ENCODE results near the gene ZFHX3. TPM values are rescaled to one million over a fixed set of nuclear protein-coding genes. Genes with fewer than 3 reads are reported as not detected.

Gene ZFHX3
- total and polyA plus RNA-seq, 9 of the 15 experiments (the other 6 are each of a cell fraction or from before 2014, with no cell fraction given), result 0.01 to 0.23 (median 0.06) TPM; not detected in 4

- no peak for TF ChIP-seq ZNF217 (CRISPR knock-in tag; IDR thresholded peaks at IDR 0.05)
- TF ChIP-seq CHD1 (IDR thresholded peaks at IDR 0.05; ENCODE audit: low read length), result no peak
- peak; percentile 53; the same call in 1 of the 2 replicates for TF ChIP-seq KLF16 (IDR thresholded peaks at IDR 0.05)
- no peak for TF ChIP-seq SREBF1 (IDR thresholded peaks at IDR 0.05; ENCODE audit: borderline replicate concordance, low read depth, low read length)
- peak; percentile 67 for TF ChIP-seq SMC3 (conservative IDR thresholded peaks at IDR 0.05; ENCODE audit: insufficient read depth, low read depth, low read length)
- TF ChIP-seq CTCF (IDR thresholded peaks at IDR 0.05 in 2 of 3, conservative IDR thresholded peaks at IDR 0.05 in 1 of 3; ENCODE audit: insufficient read depth in 2 of 3, low read depth in 1 of 3, low read length in 3 of 3), result peak; percentile 87 to 97 (median 91)
- TF ChIP-seq ZNF699 (CRISPR knock-in tag; IDR thresholded peaks at IDR 0.05; ENCODE audit: insufficient replicate concordance), result no peak
- peak; percentile 36; the same call in 1 of the 2 replicates for TF ChIP-seq RB1 (IDR thresholded peaks at IDR 0.05; ENCODE audit: low read depth)
- TF ChIP-seq CBX3 (IDR thresholded peaks at IDR 0.05; ENCODE audit: borderline replicate concordance in 1 of 2, low read length in 2 of 2), result no peak
- TF ChIP-seq DMBX1 (CRISPR knock-in tag; IDR thresholded peaks at IDR 0.05; ENCODE audit: borderline replicate concordance), result no peak
- no peak for TF ChIP-seq ZNF395 (CRISPR knock-in tag; IDR thresholded peaks at IDR 0.05)
- TF ChIP-seq CTCFL (IDR thresholded peaks at IDR 0.05; ENCODE audit: borderline replicate concordance, insufficient read depth, low read depth, low read length, poor library complexity, severe bottlenecking), result peak; percentile 68
- TF ChIP-seq CREM (IDR thresholded peaks at IDR 0.05; ENCODE audit: low read depth), result peak; percentile 32; the same call in 1 of the 2 replicates
- TF ChIP-seq, protein P1, sequence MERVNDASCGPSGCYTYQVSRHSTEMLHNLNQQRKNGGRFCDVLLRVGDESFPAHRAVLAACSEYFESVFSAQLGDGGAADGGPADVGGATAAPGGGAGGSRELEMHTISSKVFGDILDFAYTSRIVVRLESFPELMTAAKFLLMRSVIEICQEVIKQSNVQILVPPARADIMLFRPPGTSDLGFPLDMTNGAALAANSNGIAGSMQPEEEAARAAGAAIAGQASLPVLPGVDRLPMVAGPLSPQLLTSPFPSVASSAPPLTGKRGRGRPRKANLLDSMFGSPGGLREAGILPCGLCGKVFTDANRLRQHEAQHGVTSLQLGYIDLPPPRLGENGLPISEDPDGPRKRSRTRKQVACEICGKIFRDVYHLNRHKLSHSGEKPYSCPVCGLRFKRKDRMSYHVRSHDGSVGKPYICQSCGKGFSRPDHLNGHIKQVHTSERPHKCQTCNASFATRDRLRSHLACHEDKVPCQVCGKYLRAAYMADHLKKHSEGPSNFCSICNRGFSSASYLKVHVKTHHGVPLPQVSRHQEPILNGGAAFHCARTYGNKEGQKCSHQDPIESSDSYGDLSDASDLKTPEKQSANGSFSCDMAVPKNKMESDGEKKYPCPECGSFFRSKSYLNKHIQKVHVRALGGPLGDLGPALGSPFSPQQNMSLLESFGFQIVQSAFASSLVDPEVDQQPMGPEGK (CRISPR knock-in tag; IDR thresholded peaks at IDR 0.05; ENCODE audit: borderline replicate concordance), result no peak
- no peak for TF ChIP-seq EHMT2 (IDR thresholded peaks at IDR 0.05)
- TF ChIP-seq YY1 (IDR thresholded peaks at IDR 0.05; ENCODE audit: borderline replicate concordance in 1 of 3, control insufficient read depth in 1 of 3, extremely low read depth in 1 of 3, insufficient read depth in 3 of 3, insufficient read length in 1 of 3, insufficient replicate concordance in 2 of 3, low read depth in 1 of 3, low read length in 2 of 3), result peak in 1 of 3 experiments; percentile 30
- TF ChIP-seq RBM22 (IDR thresholded peaks at IDR 0.05; ENCODE audit: low read depth, low read length, poor library complexity, severe bottlenecking), result no peak
These were observed 215.2 kb downstream of the ZFHX3 start (continued) for GRCh38 chr16:72832621-72833248.

Data from K562 (cell line).